Measurements from ENCODE around the gene CAPN12. TPM values are rescaled to one million over a fixed set of nuclear protein-coding genes. Genes with fewer than 3 reads are reported as not detected.
"Not testable (repeated sequence)": the region's sequence is repeated elsewhere in the genome, so short reads cannot be mapped to it uniquely, and the experiment has no call there.

The CAPN12 gene
- total and polyA plus RNA-seq, 2 experiments from 2014 or later, result 0.11 to 0.21 TPM

DNA sequence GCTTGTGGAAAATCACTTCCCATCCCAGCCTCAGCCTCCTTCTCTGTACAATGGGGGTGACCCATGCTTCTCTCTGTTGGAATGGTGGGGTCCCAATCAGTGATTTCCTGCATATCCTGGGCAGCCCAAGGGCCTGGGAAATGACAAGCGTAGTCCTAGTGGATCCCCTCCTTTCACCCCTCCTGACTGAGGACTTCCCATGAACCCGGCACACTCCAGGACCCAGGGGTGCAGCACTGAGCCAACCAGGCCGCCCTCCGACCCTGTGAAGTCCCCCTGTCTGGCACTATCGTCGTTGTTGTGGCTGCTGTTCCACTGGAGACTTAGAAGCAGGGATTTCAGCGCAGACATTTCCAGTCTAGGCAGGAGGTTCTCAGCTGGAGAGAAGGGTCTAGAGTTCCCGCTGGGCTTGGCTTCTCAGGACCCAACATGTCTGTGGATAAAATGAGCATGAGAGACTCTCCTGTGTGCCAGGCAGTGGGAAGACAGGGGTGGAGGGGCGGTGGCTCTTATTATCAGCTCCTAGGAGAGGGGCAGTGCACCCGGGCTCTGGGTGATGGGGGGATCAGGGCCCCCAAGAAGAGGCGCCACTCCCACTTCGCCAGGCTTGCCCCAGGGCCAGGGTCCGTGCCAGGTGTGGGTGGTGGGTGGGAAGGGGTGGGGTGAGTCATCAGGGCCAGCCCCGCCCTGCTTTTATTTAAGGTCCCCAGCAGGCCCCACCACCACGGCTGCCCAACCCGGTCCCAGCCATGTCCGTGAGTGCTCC lies 44.4 kb upstream of the CAPN12 start, which contains the start of gene LGALS7B:
TSS of gene LGALS7B (plus strand) at position 723 of the 766 bp plus-strand sequence. CDS start at position 750, 27 bp downstream.
- H3K27ac ChIP-seq, result no peak within 1 kb of the TSS
- H3K4me1 ChIP-seq (ENCODE audit: insufficient read depth), result peaks cover 7% of the 10 kb centered on the region
- no peaks in the 10 kb centered on the region for H3K79me2 ChIP-seq (ENCODE audit: insufficient read depth)
- H3K9me3 ChIP-seq (ENCODE audit: low read depth), result no peaks in the 10 kb centered on the region
- no peak for DNase-seq
- H3K27me3 ChIP-seq (replicated peaks; ENCODE audit: insufficient read depth), result no peaks in the 10 kb centered on the region
- in situ Hi-C loops (cut with MboI), result no loop called here
- H3K9ac ChIP-seq, result no peak within 1 kb of the TSS
- H4K20me1 ChIP-seq (ENCODE audit: insufficient read depth), result no peaks in the 10 kb centered on the region
- TF ChIP-seq EZH2 (IDR thresholded peaks at IDR 0.05; ENCODE audit: insufficient read depth, poor library complexity, severe bottlenecking) (no peak), EZH2phosphoT487 (IDR thresholded peaks at IDR 0.05; ENCODE audit: insufficient read depth, low read depth) (no peak)
- H2AFZ ChIP-seq, result no peak within 1 kb of the TSS
- H3F3A ChIP-seq (ENCODE audit: insufficient read depth), result no peaks in the 10 kb centered on the region
- WGBS, 2 experiments (ENCODE audit: low coverage in 1 of 2, low lambda C conversion rate in 2 of 2, missing lambda C conversion rate in 2 of 2), result 66 to 72% methylated on average over 12 to 13 of the region's 17 CpGs
- H3K36me3 ChIP-seq (ENCODE audit: low read depth), result no peaks in the 10 kb centered on the region
- H3K9me2 ChIP-seq (ENCODE audit: insufficient read depth), result no peaks in the 10 kb centered on the region
- no peak within 1 kb of the TSS for H3K4me3 ChIP-seq
- H3K4me2 ChIP-seq (ENCODE audit: unreplicated experiment), result no peak within 1 kb of the TSS

DNA sequence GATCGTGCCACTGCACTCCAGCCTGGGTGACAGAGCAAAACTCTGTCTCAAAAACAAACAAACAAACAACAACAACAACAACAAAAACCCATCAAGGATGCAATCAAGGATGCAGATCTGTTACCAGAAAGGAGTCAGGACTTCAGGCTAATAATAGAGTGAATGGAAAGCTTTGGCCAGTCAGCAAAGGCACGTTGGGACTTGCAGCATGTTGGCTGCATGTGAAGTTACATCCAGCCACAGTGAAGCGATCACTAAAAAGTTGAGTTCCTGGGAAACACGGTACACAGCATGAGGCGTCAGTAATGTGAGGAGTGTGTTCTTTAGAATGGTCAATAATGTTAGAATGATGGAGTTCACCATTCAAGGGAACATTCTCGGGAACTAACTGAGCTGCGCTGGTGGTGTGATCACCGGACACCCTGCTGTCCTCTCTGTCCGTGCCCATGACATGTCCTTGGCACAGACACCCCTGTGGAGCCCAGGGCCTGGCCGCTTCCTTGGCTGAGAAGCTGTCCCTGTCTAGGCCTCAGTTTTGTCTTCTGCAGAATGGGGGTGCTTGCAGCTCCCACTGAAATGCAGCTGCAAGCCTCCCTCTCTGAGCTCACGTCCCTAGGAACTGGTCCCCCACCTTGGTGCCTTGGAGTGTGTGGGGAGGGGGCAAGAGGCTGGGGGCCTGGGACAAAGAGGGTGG lies 42.4 kb upstream of the CAPN12 start:
- in situ Hi-C loops (cut with MboI), result no loop called here
- Histone ChIP-seq H3K9ac (no peak overlapping the region), H3K79me2 (ENCODE audit: insufficient read depth) (no peaks in the 10 kb centered on the region), H3F3A (ENCODE audit: insufficient read depth) (no peaks in the 10 kb centered on the region), H3K9me3 (ENCODE audit: low read depth) (no peaks in the 10 kb centered on the region), H4K20me1 (ENCODE audit: insufficient read depth) (no peaks in the 10 kb centered on the region), H3K4me3 (no peak overlapping the region), H3K4me1 (ENCODE audit: insufficient read depth) (no peaks in the 10 kb centered on the region), H3K27ac (no peak overlapping the region), H2AFZ (no peak overlapping the region), H3K27me3 (replicated peaks; ENCODE audit: insufficient read depth) (no peaks in the 10 kb centered on the region), H3K36me3 (ENCODE audit: low read depth) (no peaks in the 10 kb centered on the region), H3K9me2 (ENCODE audit: insufficient read depth) (no peaks in the 10 kb centered on the region), H3K4me2 (ENCODE audit: unreplicated experiment) (no peak overlapping the region)
- TF ChIP-seq EZH2phosphoT487 (IDR thresholded peaks at IDR 0.05; ENCODE audit: insufficient read depth, low read depth) (no peak), EZH2 (IDR thresholded peaks at IDR 0.05; ENCODE audit: insufficient read depth, poor library complexity, severe bottlenecking) (no peak)
- DNase-seq, result no peak
- WGBS, 2 experiments (ENCODE audit: low coverage in 1 of 2, low lambda C conversion rate in 2 of 2, missing lambda C conversion rate in 2 of 2), result 71 to 73% methylated on average over 11 of the region's 11 CpGs

DNA sequence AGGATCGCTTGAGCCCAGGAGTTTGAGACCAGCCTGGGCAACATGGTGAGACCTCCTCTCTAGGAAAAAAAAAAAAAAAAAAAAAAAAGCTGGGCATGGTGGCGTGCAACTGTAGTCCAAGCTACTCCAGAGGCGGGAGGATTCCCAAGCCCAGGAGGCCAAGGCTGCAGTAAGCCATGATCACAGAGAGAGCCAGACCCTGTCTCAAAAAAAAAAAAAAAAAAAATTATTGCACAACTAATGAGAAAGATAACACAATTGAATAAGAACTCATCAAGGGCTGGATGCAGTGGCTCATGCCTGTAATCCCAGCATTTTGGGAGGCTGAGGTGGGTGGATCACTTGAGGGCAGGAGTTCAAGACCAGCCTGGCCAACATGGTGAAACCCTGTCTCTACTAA lies 41.8 kb upstream of the CAPN12 start:
- H3K9me3 ChIP-seq (ENCODE audit: low read depth); H3K4me1 ChIP-seq (ENCODE audit: insufficient read depth); H3K79me2 ChIP-seq (ENCODE audit: insufficient read depth); H2AFZ ChIP-seq; H4K20me1 ChIP-seq (ENCODE audit: insufficient read depth); H3K36me3 ChIP-seq (ENCODE audit: low read depth); H3K27me3 ChIP-seq (replicated peaks; ENCODE audit: insufficient read depth); H3K9me2 ChIP-seq (ENCODE audit: insufficient read depth); H3K27ac ChIP-seq; DNase-seq; H3K4me2 ChIP-seq (ENCODE audit: unreplicated experiment); in situ Hi-C loops (cut with MboI); H3F3A ChIP-seq (ENCODE audit: insufficient read depth); H3K9ac ChIP-seq; H3K4me3 ChIP-seq: not testable (repeated sequence)
- WGBS, 2 experiments (ENCODE audit: low coverage in 1 of 2, low lambda C conversion rate in 2 of 2, missing lambda C conversion rate in 2 of 2), result 72 to 83% methylated on average over 3 of the region's 3 CpGs

DNA sequence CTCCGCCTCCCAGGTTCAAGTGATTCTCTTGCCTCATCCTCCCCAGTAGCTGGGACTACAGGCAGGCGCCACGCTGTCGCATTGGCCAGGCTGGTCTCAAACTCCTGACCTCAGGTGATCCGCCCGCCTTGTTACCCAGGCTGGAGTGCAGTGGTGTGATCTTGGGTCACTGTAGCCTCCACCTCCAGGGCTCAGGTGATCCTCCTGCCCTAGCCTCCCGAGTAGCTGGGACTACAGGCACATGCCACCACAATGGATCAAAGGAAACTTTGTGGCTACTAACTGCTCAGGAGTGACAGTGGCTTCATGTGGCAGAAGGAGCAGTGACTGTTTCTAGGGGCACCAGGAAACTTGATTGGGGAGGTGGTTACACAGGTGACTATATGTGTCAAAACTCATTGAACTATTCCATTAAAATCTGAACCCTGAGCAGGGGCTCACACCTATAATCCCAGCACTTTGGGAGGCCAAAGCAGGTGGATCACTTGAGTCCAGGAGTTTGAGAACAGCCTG lies 41.0 kb upstream of the CAPN12 start:
- Histone ChIP-seq H3K4me2 (ENCODE audit: unreplicated experiment) (no peak overlapping the region), H3K9ac (no peak overlapping the region), H3K9me2 (ENCODE audit: insufficient read depth) (no peaks in the 10 kb centered on the region), H3K79me2 (ENCODE audit: insufficient read depth) (no peaks in the 10 kb centered on the region), H2AFZ (no peak overlapping the region), H3F3A (ENCODE audit: insufficient read depth) (no peaks in the 10 kb centered on the region), H3K36me3 (ENCODE audit: low read depth) (no peaks in the 10 kb centered on the region), H4K20me1 (ENCODE audit: insufficient read depth) (no peaks in the 10 kb centered on the region), H3K9me3 (ENCODE audit: low read depth) (no peaks in the 10 kb centered on the region), H3K4me1 (ENCODE audit: insufficient read depth) (no peaks in the 10 kb centered on the region), H3K27me3 (replicated peaks; ENCODE audit: insufficient read depth) (peaks cover 6% of the 10 kb centered on the region; the same call in 1 of the 2 replicates), H3K4me3 (no peak overlapping the region), H3K27ac (no peak overlapping the region)
- DNase-seq, result no peak
- TF ChIP-seq EZH2 (IDR thresholded peaks at IDR 0.05; ENCODE audit: insufficient read depth, poor library complexity, severe bottlenecking) (no peak), EZH2phosphoT487 (IDR thresholded peaks at IDR 0.05; ENCODE audit: insufficient read depth, low read depth) (no peak)
- 80 to 88% methylated on average over 7 of the region's 7 CpGs for WGBS, 2 experiments (ENCODE audit: low coverage in 1 of 2, low lambda C conversion rate in 2 of 2, missing lambda C conversion rate in 2 of 2)
- in situ Hi-C loops (cut with MboI), result no loop called here

Data from GM23248 (cell line).